HCT116 (cell line): ENCODE measurements around the gene NALF2. TPM values are rescaled to one million over a fixed set of nuclear protein-coding genes. Genes with fewer than 3 reads are reported as not detected.
A peak's percentile ranks its signal among the peaks of the same experiment; 100 is the strongest.

Experiments
- ATAC-seq: fragments of 200-7000 bp; cut with Tn5 transposase; 2 replicates; pipeline ENCODE4 v1.9.1; 2020; ENCODE audit warnings: mild to moderate bottlenecking, moderate library complexity
- BruUV-seq: library from RNA; stranded (reverse); fragments of 400-500 nt; replicated peaks from 2 replicates; lab custom pipeline; 2021; lab: Mats Ljungman, UMichigan
- CTCF ChIA-PET: fragments of 300-600 bp; sonication (Branson Sonifier 250); formaldehyde crosslinking; loops from one replicate; lab custom pipeline; 2021; ENCODE audit warnings: antibody characterized with exemption; lab: Charles Lee
- POLR2A ChIA-PET: fragments of 300-600, 350-600 bp; sonication (Branson Sonifier 250); formaldehyde crosslinking; loops from one replicate; lab custom pipeline; 2021; ENCODE audit warnings: antibody characterized with exemption; lab: Charles Lee
- RAD21 ChIA-PET, 2 experiments: fragments of 300-600 bp; sonication (Branson Sonifier 250); formaldehyde crosslinking; loops; one replicate each; lab custom pipeline; 2023; ENCODE audit warnings: low total read pairs in 2 of 2; ENCODE audit not compliant: uncharacterized antibody in 2 of 2, unreplicated experiment in 2 of 2, low non-redundant PET in 1 of 2; lab: Charles Lee
- DNase-seq: peaks from one replicate; pipeline ENCODE4 v3.0.0-alpha.2; 2010; ENCODE audit warnings: low read depth, low spot score
- H2AFZ ChIP-seq: fragments of 200-600 bp; shearing (Covaris generic), sonication (generic); 2 replicates; pipeline ENCODE4 v1.6.1; 2017; ENCODE audit warnings: low read depth, mixed run types, mixed read lengths, antibody characterized with exemption, low read length; ENCODE audit not compliant: poor library complexity, severe bottlenecking
- H3K27ac ChIP-seq: 2 replicates; pipeline ENCODE4 v1.5.1; 2012; ENCODE audit warnings: low read depth, low read length
- H3K27me3 ChIP-seq: fragments of 200-600 bp; sonication (generic); 2 replicates; pipeline ENCODE4 v1.6.1; 2016; ENCODE audit warnings: mixed run types, low read length, mixed read lengths; ENCODE audit not compliant: insufficient read depth
- H3K36me3 ChIP-seq, 2 experiments: fragments of 200-500 bp in 1 of 2; fragments of 200-600 bp in 1 of 2; sonication (Bioruptor generic) in 1 of 2; sonication (generic) in 1 of 2; 2 replicates each; pipeline versions ENCODE4 v1.5.1 to v1.6.1; 2014 to 2016; ENCODE audit warnings: low read length in 2 of 2, inconsistent platforms in 1 of 2, mixed read lengths in 1 of 2, mixed run types in 1 of 2; ENCODE audit not compliant: insufficient read depth in 2 of 2, control insufficient read depth in 1 of 2
- H3K4me1 ChIP-seq, 2 experiments: fragments of 200-600 bp in 1 of 2; sonication (generic) in 1 of 2; 2 replicates each; pipeline versions ENCODE4 v1.5.1 to v1.6.1; 2012 to 2017; ENCODE audit warnings: low read length in 2 of 2, inconsistent platforms in 1 of 2, mild to moderate bottlenecking in 1 of 2, mixed read lengths in 1 of 2, mixed run types in 1 of 2, moderate library complexity in 1 of 2; ENCODE audit not compliant: insufficient read depth in 2 of 2, control insufficient read depth in 1 of 2
- H3K4me2 ChIP-seq: fragments of 200-600 bp; sonication (generic); 2 replicates; pipeline ENCODE4 v1.6.1; 2017; ENCODE audit warnings: mixed run types, low read length, mixed read lengths
- H3K4me3 ChIP-seq, 2 experiments: fragments of 200-600 bp in 1 of 2; sonication (generic) in 1 of 2; replicated peaks in 1 of 2; 2 replicates each; pipeline ENCODE4 v1.5.1; 2011 to 2016; ENCODE audit warnings: low read length in 2 of 2, control low read depth in 1 of 2, low read depth in 1 of 2, mild to moderate bottlenecking in 1 of 2, mixed read lengths in 1 of 2, mixed run types in 1 of 2
- H3K79me2 ChIP-seq: fragments of 200-600 bp; sonication (generic); 2 replicates; pipeline ENCODE4 v1.6.1; 2017; ENCODE audit warnings: mild to moderate bottlenecking, mixed run types, low read length, moderate library complexity, mixed read lengths; ENCODE audit not compliant: insufficient read depth
- H3K9ac ChIP-seq: fragments of 200-600 bp; sonication (generic); 2 replicates; pipeline ENCODE4 v1.6.1; 2016; ENCODE audit warnings: low read length, mixed read lengths
- H3K9me2 ChIP-seq: fragments of 200-600 bp; sonication (generic), shearing (Covaris generic); 2 replicates; pipeline ENCODE4 v1.6.1; 2017; ENCODE audit warnings: mixed run types, mild to moderate bottlenecking, moderate library complexity; ENCODE audit not compliant: insufficient read depth
- H3K9me3 ChIP-seq, 2 experiments: fragments of 200-500 bp in 1 of 2; fragments of 200-600 bp in 1 of 2; sonication (Bioruptor generic) in 1 of 2; sonication (generic) in 1 of 2; 2 replicates each; pipeline ENCODE4 v1.6.1; 2014 to 2017; ENCODE audit warnings: low read length in 2 of 2, mixed read lengths in 2 of 2, inconsistent platforms in 1 of 2, low read depth in 1 of 2, mild to moderate bottlenecking in 1 of 2, mixed run types in 1 of 2, moderate library complexity in 1 of 2; ENCODE audit not compliant: control insufficient read depth in 1 of 2, insufficient read depth in 1 of 2
- H4K20me1 ChIP-seq: fragments of 200-600 bp; sonication (generic), shearing (Covaris generic); 2 replicates; pipeline ENCODE4 v1.6.1; 2017; ENCODE audit warnings: mixed run types, mild to moderate bottlenecking, moderate library complexity; ENCODE audit not compliant: insufficient read depth
- ATF3 ChIP-seq: IDR thresholded peaks from 2 replicates; pipeline ENCODE4 v1.6.1; 2012
- CBX3 ChIP-seq: IDR thresholded peaks from 2 replicates; pipeline ENCODE4 v1.6.1; 2012; ENCODE audit warnings: low read depth
- CTCF ChIP-seq, 3 experiments: fragments of 200-600 bp in 1 of 3; sonication (generic) in 1 of 3; IDR thresholded peaks in 2 of 3; conservative IDR thresholded peaks in 1 of 3; 2 replicates each; pipeline ENCODE4 v1.5.1; 2012 to 2017; ENCODE audit warnings: low read depth in 2 of 3, low read length in 2 of 3, antibody characterized with exemption in 1 of 3, borderline replicate concordance in 1 of 3, control low read depth in 1 of 3, mild to moderate bottlenecking in 1 of 3, mixed read lengths in 1 of 3, mixed run types in 1 of 3, moderate library complexity in 1 of 3; ENCODE audit not compliant: insufficient read depth in 1 of 3
- ELF1 ChIP-seq: IDR thresholded peaks from 2 replicates; pipeline ENCODE4 v1.6.1; 2012; ENCODE audit warnings: low read depth, borderline replicate concordance
- EZH2 ChIP-seq: fragments of 200-600 bp; sonication (generic); IDR thresholded peaks from 2 replicates; pipeline ENCODE4 v1.6.1; 2017; ENCODE audit warnings: antibody characterized with exemption, mixed run types
- FOSL1 ChIP-seq: IDR thresholded peaks from 2 replicates; pipeline ENCODE4 v1.6.1; 2012; ENCODE audit warnings: low read depth
- JUND ChIP-seq: IDR thresholded peaks from 2 replicates; pipeline ENCODE4 v1.6.1; 2012
- POLR2A ChIP-seq: IDR thresholded peaks from 2 replicates; pipeline ENCODE4 v1.7.0; 2011; ENCODE audit warnings: borderline replicate concordance; ENCODE audit not compliant: insufficient read depth, insufficient read length; ENCODE audit errors: extremely low read depth
- RAD21 ChIP-seq: IDR thresholded peaks from 2 replicates; pipeline ENCODE4 v1.6.1; 2012; ENCODE audit warnings: low read depth, mild to moderate bottlenecking
- YY1 ChIP-seq: IDR thresholded peaks from 2 replicates; pipeline ENCODE4 v1.6.1; 2011; ENCODE audit warnings: low read length, low read depth, moderate library complexity, mild to moderate bottlenecking; ENCODE audit not compliant: insufficient replicate concordance; ENCODE audit errors: extremely low read depth
- intact Hi-C: fragments of 100-400 bp; cut with micrococcal nuclease; formaldehyde crosslinking; loops from 2 replicates; pipeline ENCODE4 v1.10.0; 2022
- total RNA-seq: library from RNA; stranded (reverse); gene quantifications from one replicate; pipeline ENCODE4 v1.2.1, GENCODE V29; 2021; ENCODE audit not compliant: unreplicated experiment
- TF ChIP-seq, protein P1 (sequence below): IDR thresholded peaks from 2 replicates; pipeline ENCODE4 v1.6.1; 2012; ENCODE audit warnings: low read depth
- TF ChIP-seq, protein P2 (sequence below): IDR thresholded peaks from 2 replicates; pipeline ENCODE4 v1.6.1; 2012
- TF ChIP-seq, protein P3 (sequence below): IDR thresholded peaks from 2 replicates; pipeline ENCODE4 v1.6.1; 2011; ENCODE audit warnings: mild to moderate bottlenecking, low read length, moderate library complexity; ENCODE audit not compliant: insufficient replicate concordance; ENCODE audit errors: extremely low read depth

NALF2 gene
- total RNA-seq, 1 experiment from 2014 or later = 8.7 TPM

DNA sequence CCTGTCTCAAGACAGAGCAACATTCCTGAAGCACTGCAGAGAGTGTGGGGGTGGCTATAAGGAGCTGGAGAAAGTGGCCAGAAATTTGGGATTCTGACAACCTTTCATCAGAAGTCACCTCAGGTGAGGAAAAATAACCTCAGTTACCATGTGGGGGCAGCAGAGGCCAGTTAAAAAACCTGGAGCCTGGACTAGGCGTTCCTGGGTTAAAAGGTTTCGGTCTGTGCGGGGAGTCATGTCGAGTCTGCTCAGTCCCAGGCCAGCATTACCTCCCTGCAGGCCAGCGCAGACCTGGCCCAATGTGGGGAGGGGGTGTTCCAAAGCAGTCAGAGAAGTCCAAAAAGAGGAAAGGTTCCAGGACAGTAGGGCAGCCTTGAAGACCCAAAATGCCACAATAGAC lies 10.9 kb upstream of the NALF2 start:
- no peaks in the 10 kb centered on the region for H4K20me1 ChIP-seq
- H3K4me3 ChIP-seq = no peak overlapping the region
- H2AFZ ChIP-seq = no peak overlapping the region
- BruUV-seq = no TSS peak
- peaks cover 0 to 6% of the 10 kb centered on the region in 2 experiments; a peak in 1 of 4 replicates for H3K4me1 ChIP-seq
- RAD21 ChIA-PET = interaction anchor here (0.9 to 1.7 kb wide), 3 partner anchors 537 to 604 kb away, joined by 3 to 11 read pairs (median 5); no protein-coding TSS in a partner anchor
- H3K27me3 ChIP-seq = peaks cover 9% of the 10 kb centered on the region; the same call in 1 of the 2 replicates
- DNase-seq (peak; percentile 33), ATAC-seq (peak; percentile 85)
- POLR2A ChIA-PET = no interaction called here
- CTCF ChIA-PET = interaction anchor here (0.8 to 2.1 kb wide), 7 partner anchors 10 to 671 kb away, joined by 3 to 31 read pairs (median 4); partner anchors contain the start of genes EDA and NALF2
- no peak overlapping the region for H3K9ac ChIP-seq
- no peaks in the 10 kb centered on the region for H3K9me3 ChIP-seq
- H3K9me2 ChIP-seq = no peaks in the 10 kb centered on the region
- H3K27ac ChIP-seq = no peak overlapping the region
- no peaks in the 10 kb centered on the region for H3K79me2 ChIP-seq
- H3K36me3 ChIP-seq = no peaks in the 10 kb centered on the region
- 0 out of 2 replicates have a peak overlapping the region, but pooled peaks have one; percentile 19 for H3K4me2 ChIP-seq
- TF ChIP-seq POLR2A (no peak), FOSL1 (no peak), RAD21 (peak; percentile 75), CTCF (IDR thresholded peaks at IDR 0.05 in 2 of 3, conservative IDR thresholded peaks at IDR 0.05 in 1 of 3; ENCODE audit: borderline replicate concordance in 1 of 3, insufficient read depth in 1 of 3, low read depth in 2 of 3, low read length in 2 of 3) (peak; percentile 39 to 53 (median 49); a peak in 5 of 6 replicates), EZH2 (no peak), YY1 (no peak), JUND (no peak), ATF3 (no peak), CBX3 (no peak), ELF1 (no peak)
- TF ChIP-seq, protein P1, sequence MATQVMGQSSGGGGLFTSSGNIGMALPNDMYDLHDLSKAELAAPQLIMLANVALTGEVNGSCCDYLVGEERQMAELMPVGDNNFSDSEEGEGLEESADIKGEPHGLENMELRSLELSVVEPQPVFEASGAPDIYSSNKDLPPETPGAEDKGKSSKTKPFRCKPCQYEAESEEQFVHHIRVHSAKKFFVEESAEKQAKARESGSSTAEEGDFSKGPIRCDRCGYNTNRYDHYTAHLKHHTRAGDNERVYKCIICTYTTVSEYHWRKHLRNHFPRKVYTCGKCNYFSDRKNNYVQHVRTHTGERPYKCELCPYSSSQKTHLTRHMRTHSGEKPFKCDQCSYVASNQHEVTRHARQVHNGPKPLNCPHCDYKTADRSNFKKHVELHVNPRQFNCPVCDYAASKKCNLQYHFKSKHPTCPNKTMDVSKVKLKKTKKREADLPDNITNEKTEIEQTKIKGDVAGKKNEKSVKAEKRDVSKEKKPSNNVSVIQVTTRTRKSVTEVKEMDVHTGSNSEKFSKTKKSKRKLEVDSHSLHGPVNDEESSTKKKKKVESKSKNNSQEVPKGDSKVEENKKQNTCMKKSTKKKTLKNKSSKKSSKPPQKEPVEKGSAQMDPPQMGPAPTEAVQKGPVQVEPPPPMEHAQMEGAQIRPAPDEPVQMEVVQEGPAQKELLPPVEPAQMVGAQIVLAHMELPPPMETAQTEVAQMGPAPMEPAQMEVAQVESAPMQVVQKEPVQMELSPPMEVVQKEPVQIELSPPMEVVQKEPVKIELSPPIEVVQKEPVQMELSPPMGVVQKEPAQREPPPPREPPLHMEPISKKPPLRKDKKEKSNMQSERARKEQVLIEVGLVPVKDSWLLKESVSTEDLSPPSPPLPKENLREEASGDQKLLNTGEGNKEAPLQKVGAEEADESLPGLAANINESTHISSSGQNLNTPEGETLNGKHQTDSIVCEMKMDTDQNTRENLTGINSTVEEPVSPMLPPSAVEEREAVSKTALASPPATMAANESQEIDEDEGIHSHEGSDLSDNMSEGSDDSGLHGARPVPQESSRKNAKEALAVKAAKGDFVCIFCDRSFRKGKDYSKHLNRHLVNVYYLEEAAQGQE = no peak
- TF ChIP-seq, protein P2, sequence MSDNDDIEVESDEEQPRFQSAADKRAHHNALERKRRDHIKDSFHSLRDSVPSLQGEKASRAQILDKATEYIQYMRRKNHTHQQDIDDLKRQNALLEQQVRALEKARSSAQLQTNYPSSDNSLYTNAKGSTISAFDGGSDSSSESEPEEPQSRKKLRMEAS = no peak
- TF ChIP-seq, protein P3, sequence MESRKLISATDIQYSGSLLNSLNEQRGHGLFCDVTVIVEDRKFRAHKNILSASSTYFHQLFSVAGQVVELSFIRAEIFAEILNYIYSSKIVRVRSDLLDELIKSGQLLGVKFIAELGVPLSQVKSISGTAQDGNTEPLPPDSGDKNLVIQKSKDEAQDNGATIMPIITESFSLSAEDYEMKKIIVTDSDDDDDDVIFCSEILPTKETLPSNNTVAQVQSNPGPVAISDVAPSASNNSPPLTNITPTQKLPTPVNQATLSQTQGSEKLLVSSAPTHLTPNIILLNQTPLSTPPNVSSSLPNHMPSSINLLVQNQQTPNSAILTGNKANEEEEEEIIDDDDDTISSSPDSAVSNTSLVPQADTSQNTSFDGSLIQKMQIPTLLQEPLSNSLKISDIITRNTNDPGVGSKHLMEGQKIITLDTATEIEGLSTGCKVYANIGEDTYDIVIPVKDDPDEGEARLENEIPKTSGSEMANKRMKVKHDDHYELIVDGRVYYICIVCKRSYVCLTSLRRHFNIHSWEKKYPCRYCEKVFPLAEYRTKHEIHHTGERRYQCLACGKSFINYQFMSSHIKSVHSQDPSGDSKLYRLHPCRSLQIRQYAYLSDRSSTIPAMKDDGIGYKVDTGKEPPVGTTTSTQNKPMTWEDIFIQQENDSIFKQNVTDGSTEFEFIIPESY = no peak
- intact Hi-C loops = loop anchor here (1.0 kb wide), 3 partner anchors 125 to 604 kb away; no protein-coding TSS in a partner anchor
